Measurements from ENCODE around the gene PRF1.

Gene PRF1

GRCh38 chr10:70579234-70580002, 23.1 kb downstream of the PRF1 start:
- ATAC-seq: peak; percentile 36
- peak; percentile 30 to 53 for DNase-seq
- Mint-ChIP-seq H3K27me3 (no peaks in the 10 kb centered on the region), H3K27ac (peak overlapping the region; percentile 72 to 81), H3K9me3 (no peaks in the 10 kb centered on the region), H3K4me3 (peak overlapping the region; percentile 71 to 83), H3K4me1 (peaks cover 53% of the 10 kb centered on the region)

GRCh38 chr10:70578371-70578947, 24.1 kb downstream of the PRF1 start:
- ATAC-seq (peak; percentile 91), DNase-seq (peak; percentile 75 to 82)
- Mint-ChIP-seq H3K9me3 (no peaks in the 10 kb centered on the region), H3K4me3 (peak overlapping the region; percentile 71 to 83), H3K27ac (peak overlapping the region; percentile 42 to 52), H3K4me1 (peaks cover 52% of the 10 kb centered on the region), H3K27me3 (no peaks in the 10 kb centered on the region)

DNA sequence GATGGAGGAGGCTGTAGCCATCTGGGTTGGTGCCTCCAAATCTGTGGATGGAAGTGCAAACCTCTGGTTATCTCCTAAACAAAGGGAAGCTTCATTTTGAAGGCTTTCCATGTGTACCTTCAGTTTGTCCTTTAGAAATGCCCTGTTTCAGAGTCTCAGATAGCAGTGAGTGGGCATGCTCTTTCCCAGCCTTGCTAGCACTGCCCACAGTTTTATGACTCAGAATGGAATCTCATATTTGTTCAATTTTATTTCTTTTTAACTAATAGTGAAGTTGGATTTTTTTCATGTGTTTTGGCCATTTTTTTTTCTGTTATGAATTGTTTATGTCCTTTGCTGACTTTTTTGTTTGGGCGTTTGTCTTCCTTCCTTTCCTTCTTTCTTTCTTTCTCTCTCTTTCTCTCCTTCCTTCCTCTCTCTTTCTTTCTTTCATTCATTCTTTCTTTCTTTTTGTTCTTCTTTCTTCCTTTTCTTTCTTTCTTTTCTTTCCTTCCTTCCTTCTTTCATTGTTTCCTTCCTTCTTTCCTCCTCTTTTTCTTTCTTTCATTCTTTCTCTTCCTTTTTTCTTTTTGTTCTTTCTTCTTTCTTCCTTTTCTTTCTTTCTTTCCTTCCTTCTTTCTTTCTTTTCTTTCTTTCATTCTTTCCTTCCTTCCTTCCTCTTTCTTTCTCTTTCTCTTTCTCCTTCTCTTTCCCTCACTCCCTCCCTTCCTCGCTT, 25.6 kb downstream of the PRF1 start:
- ATAC-seq (no peak), DNase-seq (no peak)
- H3K9me3 Mint-ChIP-seq: no peaks in the 10 kb centered on the region
- no peaks in the 10 kb centered on the region for H3K27me3 Mint-ChIP-seq
- peak overlapping the region; percentile 71 to 83 for H3K4me3 Mint-ChIP-seq
- peaks cover 58% of the 10 kb centered on the region for H3K4me1 Mint-ChIP-seq
- peak overlapping the region; percentile 68 to 87 for H3K27ac Mint-ChIP-seq

DNA sequence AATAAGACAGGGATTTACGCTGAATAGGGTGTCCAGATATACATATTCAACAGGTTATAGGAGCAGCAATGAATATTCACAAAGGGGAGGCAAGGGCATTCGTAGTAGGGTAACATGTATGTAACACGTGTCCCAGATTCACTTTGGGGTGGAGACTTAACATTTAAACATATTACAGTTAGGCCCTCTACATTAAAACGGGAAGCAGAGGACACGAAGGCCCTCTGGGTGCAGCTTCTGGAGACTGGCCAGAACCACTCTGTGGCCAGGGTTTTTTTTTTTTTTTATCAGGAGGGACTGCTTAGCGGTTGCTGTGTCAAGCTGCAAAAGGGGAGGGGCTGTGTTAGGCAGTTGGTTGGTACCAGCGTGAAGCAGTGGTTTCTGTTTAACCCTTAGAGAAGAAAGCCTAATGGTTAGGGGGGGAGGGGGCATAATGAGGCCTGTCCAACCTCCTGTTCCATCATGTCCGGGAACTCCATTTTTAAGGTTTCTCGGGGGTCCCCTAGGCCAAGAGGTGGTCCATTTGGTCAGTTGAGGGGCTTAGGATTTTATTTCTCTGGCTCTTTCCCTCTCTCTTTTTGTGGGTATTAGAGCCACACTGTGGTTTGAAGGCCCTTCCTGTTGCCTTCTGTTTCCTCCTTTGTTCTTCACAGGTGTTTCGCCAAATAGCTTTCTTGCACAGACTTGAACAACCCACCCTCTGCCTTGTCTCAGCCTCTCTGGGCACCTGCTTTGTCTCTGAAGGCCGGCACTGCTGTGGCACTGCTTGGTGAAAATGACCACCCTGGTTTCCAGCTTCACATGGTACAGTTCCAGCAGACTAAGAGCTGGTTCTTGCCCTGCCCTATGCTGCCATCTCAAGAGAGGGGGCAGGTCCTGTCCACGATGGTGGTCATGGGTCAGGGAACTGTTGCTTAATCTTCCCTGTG, 26.4 kb downstream of the PRF1 start:
- peak overlapping the region in 1 of 2 donors; percentile 68 for H3K27ac Mint-ChIP-seq
- ATAC-seq (peak; percentile 39), DNase-seq (peak in 1 of 2 donors; percentile 59)
- peaks cover 64% of the 10 kb centered on the region for H3K4me1 Mint-ChIP-seq
- H3K27me3 Mint-ChIP-seq: no peaks in the 10 kb centered on the region
- H3K9me3 Mint-ChIP-seq: no peaks in the 10 kb centered on the region
- H3K4me3 Mint-ChIP-seq: peak overlapping the region; percentile 71 to 83

GRCh38 chr10:70575486-70575873, 27.1 kb downstream of the PRF1 start:
- peaks cover 64% of the 10 kb centered on the region for H3K4me1 Mint-ChIP-seq
- peak overlapping the region in 1 of 2 donors; percentile 5 for H3K4me3 Mint-ChIP-seq
- no peak for ATAC-seq

GRCh38 chr10:70573599-70574506, 28.7 kb downstream of the PRF1 start:
- peaks cover 56% of the 10 kb centered on the region for H3K4me1 Mint-ChIP-seq
- H3K27me3 Mint-ChIP-seq: no peaks in the 10 kb centered on the region

More at GRCh38 chr10:70575486-70575873, 27.1 kb downstream of the PRF1 start:
- H3K27ac Mint-ChIP-seq: no peak overlapping the region
- H3K27me3 Mint-ChIP-seq: no peaks in the 10 kb centered on the region
- DNase-seq: no peak
- H3K9me3 Mint-ChIP-seq: no peaks in the 10 kb centered on the region

DNA sequence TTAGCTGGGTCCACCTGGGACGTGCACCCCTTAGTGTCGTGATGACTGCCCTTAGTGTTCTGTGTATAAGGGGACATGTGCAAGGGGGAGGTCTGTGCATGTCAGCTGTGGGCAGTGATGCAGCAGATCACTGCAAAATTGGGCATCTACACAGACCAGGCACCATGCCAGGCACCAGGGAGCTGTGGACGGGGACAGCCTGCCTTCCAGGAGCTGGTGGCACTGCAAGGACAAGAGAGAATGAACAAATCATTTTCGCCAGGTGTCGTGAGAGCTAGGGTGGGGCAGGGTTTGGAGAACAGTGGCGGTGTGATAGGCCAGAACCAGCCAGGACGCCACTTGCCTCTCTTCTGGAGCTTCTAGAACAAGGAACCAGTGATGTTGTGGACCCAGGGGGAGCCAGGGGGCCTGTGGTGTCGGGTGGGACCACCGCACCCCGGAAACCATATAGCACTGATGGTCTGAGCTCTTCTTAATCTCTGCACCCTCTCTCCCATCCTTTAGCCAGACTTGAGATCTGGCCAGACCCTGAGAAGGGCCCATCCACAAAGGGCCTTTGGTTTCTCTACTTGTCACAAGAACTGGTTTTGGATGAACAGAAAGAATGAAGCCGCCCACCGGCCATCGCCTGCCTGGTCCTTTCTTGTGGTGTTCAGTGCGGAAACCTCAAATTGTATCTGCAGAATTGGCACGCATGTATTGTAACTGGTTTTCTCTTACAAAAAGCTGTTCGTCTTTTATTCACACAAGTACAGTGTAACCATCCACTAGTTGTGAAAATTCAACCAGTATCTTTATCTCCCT, 30.7 kb downstream of the PRF1 start:
- no peak overlapping the region for H3K27ac Mint-ChIP-seq
- H3K4me3 Mint-ChIP-seq: no peak overlapping the region
- DNase-seq: no peak
- H3K27me3 Mint-ChIP-seq: no peaks in the 10 kb centered on the region
- no peaks in the 10 kb centered on the region for H3K9me3 Mint-ChIP-seq
- ATAC-seq: no peak
- H3K4me1 Mint-ChIP-seq: peaks cover 36% of the 10 kb centered on the region

More at GRCh38 chr10:70573599-70574506, 28.7 kb downstream of the PRF1 start:
- no peak for DNase-seq
- Mint-ChIP-seq H3K27ac (no peak overlapping the region), H3K4me3 (no peak overlapping the region), H3K9me3 (no peaks in the 10 kb centered on the region)
- no peak for ATAC-seq

- DNase-seq: no peak
- no peak for ATAC-seq
- H3K27ac Mint-ChIP-seq: no peak overlapping the region
- H3K4me1 Mint-ChIP-seq: peaks cover 30% of the 10 kb centered on the region
- H3K9me3 Mint-ChIP-seq: no peaks in the 10 kb centered on the region
- H3K27me3 Mint-ChIP-seq: no peaks in the 10 kb centered on the region
- no peak overlapping the region for H3K4me3 Mint-ChIP-seq
Measured at GRCh38 chr10:70571236-70571635, 31.3 kb downstream of the PRF1 start.

DNA sequence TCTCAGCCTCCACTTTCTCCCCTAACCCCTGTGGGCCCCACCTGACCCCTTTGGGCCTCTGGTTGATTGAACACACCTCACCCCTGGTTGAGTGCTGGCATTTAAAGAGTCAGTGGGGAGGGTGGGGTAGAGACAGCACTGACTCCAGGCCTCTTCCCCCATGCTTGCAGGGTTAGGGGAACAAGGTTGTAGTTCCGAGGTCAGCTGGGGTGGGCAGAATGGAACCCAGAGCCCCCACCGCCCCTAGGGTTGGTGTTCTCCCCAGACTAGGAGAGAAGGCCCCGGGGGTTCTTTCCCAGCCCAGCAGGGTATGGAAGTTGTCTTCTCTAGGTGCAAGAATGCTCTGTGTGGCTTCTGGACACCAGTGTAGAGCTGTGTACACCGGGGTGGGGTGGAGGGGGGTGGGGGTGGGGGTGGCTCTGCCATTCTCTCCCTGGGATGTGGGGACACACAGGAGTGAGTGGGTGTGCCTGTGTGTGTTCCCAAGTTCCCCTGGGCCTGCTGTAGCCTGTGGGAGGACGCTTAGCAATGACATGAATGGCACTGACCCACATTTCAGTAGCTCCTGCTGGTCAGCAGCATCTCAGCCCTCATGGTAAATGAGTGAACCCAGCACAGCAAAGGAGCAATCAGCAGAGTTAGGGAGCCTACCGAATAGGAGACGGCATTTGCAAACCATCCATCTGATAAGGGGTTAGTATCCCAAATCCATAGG, 33.6 kb downstream of the PRF1 start:
- peaks cover 30% of the 10 kb centered on the region for H3K4me1 Mint-ChIP-seq
- H3K27me3 Mint-ChIP-seq: no peaks in the 10 kb centered on the region
- DNase-seq: no peak
- H3K4me3 Mint-ChIP-seq: no peak overlapping the region
- no peak overlapping the region for H3K27ac Mint-ChIP-seq
- no peaks in the 10 kb centered on the region for H3K9me3 Mint-ChIP-seq
- ATAC-seq: no peak

DNA sequence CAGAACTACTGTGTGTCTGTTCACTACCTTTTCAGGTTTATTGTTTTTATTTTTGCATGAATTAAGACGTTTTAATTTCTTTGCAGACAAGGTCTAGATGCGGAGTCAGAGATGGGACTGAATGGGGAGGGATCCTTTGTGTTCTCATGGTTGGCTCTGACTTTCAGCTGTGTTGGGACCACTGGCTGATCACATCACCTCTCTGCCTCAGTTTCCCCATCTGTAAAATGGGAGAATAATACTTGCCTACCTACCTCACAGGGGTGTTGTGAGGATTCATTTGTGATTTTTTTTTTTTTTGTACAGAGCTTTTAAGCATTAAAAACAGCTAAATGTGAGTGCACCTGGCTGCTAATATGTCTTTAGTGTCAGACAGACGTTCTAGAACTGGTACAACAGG, 34.4 kb downstream of the PRF1 start:
- H3K4me3 Mint-ChIP-seq: no peak overlapping the region
- H3K27me3 Mint-ChIP-seq: no peaks in the 10 kb centered on the region
- peaks cover 36% of the 10 kb centered on the region for H3K4me1 Mint-ChIP-seq
- no peaks in the 10 kb centered on the region for H3K9me3 Mint-ChIP-seq
- ATAC-seq: no peak
- H3K27ac Mint-ChIP-seq: no peak overlapping the region
- DNase-seq: no peak

DNA sequence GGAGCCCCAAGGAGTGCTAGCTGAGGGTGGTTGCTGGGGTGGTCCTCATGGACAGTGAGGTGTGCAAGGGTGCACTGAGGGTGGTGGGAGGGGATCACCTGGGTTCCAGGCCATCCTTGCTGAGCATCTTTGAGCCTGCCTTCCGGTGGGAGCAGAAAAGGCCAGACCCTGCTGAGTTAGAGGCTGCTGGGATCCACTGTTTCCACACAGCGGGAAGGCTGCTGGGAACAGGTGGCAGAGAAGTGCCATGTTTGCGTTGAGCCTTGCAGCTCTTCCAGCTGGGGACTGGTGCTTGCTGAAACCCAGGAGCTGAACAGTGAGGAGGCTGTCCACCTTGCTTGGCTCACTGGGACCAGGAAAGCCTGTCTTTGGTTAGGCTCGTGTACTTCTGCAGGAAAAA, 34.9 kb downstream of the PRF1 start:
- H3K27me3 Mint-ChIP-seq: no peaks in the 10 kb centered on the region
- H3K4me3 Mint-ChIP-seq: no peak overlapping the region
- ATAC-seq (no peak), DNase-seq (no peak)
- no peak overlapping the region for H3K27ac Mint-ChIP-seq
- no peaks in the 10 kb centered on the region for H3K9me3 Mint-ChIP-seq
- H3K4me1 Mint-ChIP-seq: peaks cover 38% of the 10 kb centered on the region

- peaks cover 37% of the 10 kb centered on the region for H3K4me1 Mint-ChIP-seq
- H3K27me3 Mint-ChIP-seq: no peaks in the 10 kb centered on the region
- no peak for ATAC-seq
- H3K27ac Mint-ChIP-seq: peak overlapping the region; percentile 8 to 61
- H3K9me3 Mint-ChIP-seq: no peaks in the 10 kb centered on the region
- no peak for DNase-seq
- H3K4me3 Mint-ChIP-seq: no peak overlapping the region
Measured at GRCh38 chr10:70566515-70567290, 35.8 kb downstream of the PRF1 start.
